NB4 (cell line): ENCODE measurements around the gene FAM209B.
"Not testable (repeated sequence)": the region's sequence is repeated elsewhere in the genome, so short reads cannot be mapped to it uniquely, and the experiment has no call there.

ENCODE experiments used
- DNase-seq: peaks from one replicate; pipeline ENCODE4 v3.0.0; 2010; ENCODE audit warnings: low read depth
- H3K4me3 ChIP-seq: one replicate; pipeline ENCODE4 v1.5.1; 2011; ENCODE audit warnings: mild to moderate bottlenecking, low read depth, low read length, moderate library complexity
- MYC ChIP-seq: IDR thresholded peaks from 2 replicates; pipeline ENCODE4 v1.6.1; 2011; ENCODE audit warnings: low read depth, low read length
- POLR2A ChIP-seq: IDR thresholded peaks from 2 replicates; pipeline ENCODE4 v1.6.1; 2011; ENCODE audit warnings: mild to moderate bottlenecking; ENCODE audit not compliant: insufficient read length; ENCODE audit errors: extremely low read depth
- TF ChIP-seq, protein P1 (sequence below): IDR thresholded peaks from 2 replicates; pipeline ENCODE4 v1.6.1; 2011; ENCODE audit warnings: low read depth, low read length
- TF ChIP-seq, protein P2 (sequence below): IDR thresholded peaks from one replicate; pipeline ENCODE4 v1.5.1; 2012; ENCODE audit warnings: low read depth, low read length

Gene FAM209B

DNA sequence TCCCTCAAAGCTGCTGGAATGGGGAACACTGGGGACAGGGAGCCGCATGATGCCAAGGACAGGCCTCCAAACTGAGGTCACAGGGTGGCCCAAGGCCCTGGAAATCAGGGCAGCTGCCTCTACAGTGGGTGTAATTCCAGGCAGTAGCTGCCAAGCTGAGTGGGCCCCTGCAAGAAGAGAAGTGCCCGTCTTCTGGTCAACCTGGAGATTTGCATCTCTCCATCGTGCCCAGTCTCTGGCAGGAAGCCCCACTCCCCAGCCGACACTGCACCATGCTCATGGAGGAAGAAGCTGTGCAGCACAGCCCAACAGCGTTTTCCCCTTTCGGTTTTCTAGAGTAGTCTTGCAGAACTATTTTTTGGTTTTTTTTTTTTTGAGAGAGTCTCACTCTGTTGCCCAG lies 10.7 kb upstream of the FAM209B start:
- DNase-seq: no peak
- TF ChIP-seq POLR2A: no peak
- TF ChIP-seq, protein P1, sequence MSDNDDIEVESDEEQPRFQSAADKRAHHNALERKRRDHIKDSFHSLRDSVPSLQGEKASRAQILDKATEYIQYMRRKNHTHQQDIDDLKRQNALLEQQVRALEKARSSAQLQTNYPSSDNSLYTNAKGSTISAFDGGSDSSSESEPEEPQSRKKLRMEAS: no peak
- TF ChIP-seq, protein P2, sequence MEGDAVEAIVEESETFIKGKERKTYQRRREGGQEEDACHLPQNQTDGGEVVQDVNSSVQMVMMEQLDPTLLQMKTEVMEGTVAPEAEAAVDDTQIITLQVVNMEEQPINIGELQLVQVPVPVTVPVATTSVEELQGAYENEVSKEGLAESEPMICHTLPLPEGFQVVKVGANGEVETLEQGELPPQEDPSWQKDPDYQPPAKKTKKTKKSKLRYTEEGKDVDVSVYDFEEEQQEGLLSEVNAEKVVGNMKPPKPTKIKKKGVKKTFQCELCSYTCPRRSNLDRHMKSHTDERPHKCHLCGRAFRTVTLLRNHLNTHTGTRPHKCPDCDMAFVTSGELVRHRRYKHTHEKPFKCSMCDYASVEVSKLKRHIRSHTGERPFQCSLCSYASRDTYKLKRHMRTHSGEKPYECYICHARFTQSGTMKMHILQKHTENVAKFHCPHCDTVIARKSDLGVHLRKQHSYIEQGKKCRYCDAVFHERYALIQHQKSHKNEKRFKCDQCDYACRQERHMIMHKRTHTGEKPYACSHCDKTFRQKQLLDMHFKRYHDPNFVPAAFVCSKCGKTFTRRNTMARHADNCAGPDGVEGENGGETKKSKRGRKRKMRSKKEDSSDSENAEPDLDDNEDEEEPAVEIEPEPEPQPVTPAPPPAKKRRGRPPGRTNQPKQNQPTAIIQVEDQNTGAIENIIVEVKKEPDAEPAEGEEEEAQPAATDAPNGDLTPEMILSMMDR: no peak
- TF ChIP-seq MYC: no peak
- H3K4me3 ChIP-seq: no peak overlapping the region

DNA sequence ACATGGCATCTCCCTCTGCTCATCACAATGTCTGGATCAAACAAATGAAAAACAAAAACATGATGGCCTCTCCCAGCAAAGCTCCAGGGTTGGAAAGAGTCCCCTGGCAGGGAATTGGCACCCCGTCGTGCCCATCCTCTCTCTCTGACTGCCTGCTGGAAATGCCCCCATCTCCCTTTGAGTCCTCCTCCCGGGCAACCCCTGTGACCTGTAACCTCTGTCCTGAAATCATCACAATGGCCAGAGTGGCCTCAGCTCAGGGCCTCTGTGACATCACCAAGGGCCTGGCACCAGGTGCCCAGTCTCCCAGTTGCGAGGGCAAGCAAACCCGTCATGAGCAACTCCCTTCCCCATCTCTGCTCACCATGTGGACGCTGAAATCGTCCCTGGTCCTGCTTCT lies 8.6 kb upstream of the FAM209B start, which contains the start of gene FAM209A:
FAM209A (plus strand) TSS at position 301 of the 400 bp plus-strand sequence; CDS start at position 366, 65 bp downstream.
- H3K4me3 ChIP-seq, DNase-seq: not testable (repeated sequence)

DNA sequence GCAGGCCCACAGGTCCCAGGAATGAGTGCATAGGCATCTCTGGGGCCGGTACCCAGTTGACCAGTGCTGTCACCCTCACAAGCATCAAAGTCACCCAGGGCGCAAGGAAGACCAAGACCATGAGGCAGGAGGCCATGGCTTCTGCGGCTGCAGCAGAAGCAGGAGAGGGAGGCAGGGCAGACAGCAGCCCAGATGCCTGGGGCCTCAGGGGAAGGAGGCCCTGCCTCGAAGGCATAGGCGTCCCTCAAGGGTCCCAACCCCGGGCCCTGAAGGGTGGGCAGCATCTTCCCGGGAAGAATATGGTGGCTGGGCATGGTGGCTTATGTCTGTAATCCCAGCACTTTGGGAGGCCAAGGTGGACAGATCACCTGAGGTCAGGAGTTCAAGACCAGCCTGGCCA lies 5.5 kb upstream of the FAM209B start:
- TF ChIP-seq POLR2A (no peak), MYC (no peak)
- TF ChIP-seq, protein P1: no peak
- no peak overlapping the region for H3K4me3 ChIP-seq
- DNase-seq: no peak

DNA sequence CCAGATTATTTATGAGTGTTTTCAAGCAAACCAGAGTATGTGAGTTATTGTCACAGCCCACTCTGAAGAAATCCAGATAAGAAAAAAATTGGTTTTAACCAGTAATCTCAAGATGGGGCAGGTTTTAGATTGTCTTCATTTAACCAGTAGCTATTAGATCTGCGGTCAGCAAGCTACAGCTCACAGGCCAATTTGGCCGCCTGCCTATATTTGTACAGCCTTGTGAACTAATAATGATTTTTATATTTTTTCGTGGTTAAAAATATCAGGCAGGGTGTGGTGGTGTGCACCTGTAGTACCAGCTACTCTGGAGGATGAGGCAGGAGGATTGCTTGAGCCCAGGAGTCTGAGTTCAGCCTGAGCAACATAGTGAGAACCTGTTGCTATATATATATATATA lies 5.0 kb downstream of the FAM209B start:
- TF ChIP-seq POLR2A: no peak
- TF ChIP-seq, protein P1: no peak
- TF ChIP-seq MYC: no peak
- TF ChIP-seq, protein P2: no peak
- H3K4me3 ChIP-seq: no peak overlapping the region
- no peak for DNase-seq

DNA sequence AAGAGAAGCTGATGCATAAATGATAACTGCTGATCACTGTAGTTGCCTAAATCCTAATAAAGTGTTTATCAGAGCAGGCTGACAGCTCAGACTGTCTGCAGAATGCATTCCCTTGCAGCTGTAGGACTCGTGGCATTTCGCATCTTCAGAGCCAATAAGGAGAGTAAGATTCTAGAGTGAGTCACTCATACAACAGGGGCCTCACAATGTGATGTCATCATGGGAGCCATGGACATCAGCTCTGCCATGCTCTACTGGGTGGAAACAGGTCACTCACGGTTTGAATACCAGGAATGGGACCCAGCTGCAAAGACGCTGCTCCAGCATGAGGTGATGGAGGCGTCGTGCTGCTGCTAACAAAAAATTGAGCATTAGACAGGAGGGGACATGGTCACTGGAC lies 7.4 kb downstream of the FAM209B start:
- TF ChIP-seq MYC (no peak), POLR2A (no peak)
- TF ChIP-seq, protein P2: no peak
- TF ChIP-seq, protein P1: no peak
- no peak overlapping the region for H3K4me3 ChIP-seq
- DNase-seq: peak; percentile 67

DNA sequence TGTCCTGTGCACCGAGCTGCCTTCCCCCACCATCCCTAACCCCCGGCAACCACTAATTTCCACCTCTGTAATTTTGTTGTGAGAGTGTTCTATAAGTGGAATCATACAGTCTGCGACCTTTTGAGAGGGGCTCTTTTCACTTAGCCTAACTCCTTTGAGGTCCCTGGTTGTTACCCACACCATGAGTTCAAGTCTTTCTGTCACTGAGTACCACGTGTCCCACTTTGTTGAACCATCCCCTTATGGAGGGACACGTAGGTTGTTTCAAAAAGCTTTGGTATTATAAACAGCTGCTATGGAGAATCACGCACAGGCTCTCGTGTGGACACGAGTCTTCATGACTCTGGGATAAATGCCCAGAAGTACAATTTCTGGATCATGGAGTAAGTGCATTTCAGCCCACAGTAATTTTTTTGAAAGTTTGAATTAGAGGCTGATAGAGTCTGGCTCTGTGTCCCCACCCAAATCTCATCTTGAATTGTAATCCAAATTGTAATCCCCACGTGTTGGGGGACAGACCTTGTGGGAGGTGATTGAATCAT lies 9.5 kb downstream of the FAM209B start:
- H3K4me3 ChIP-seq: no peak overlapping the region
- no peak for TF ChIP-seq MYC
- TF ChIP-seq, protein P2: no peak
- TF ChIP-seq POLR2A: no peak
- TF ChIP-seq, protein P1: no peak
- no peak for DNase-seq

DNA sequence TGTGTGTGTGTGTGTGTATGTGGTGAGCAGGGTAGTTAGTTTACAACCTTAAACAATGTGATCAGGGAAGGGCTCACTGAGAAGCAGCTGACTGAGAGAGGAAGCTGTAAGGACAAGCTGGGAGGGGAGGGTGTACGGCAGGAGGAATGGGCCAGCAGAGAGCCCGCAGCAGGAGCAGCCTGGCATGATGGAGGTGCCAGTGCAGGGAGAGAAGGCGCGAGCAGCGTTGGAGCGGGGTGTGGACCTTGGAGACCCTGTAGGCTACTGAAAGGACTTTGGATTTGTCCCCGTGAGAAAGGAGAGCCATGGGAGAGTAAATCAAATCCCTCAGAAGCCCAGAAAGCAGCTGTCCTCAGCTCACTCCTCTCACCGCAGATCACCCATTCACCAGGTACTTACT lies 18.5 kb downstream of the FAM209B start:
- H3K4me3 ChIP-seq: no peak overlapping the region
- DNase-seq: no peak
- TF ChIP-seq, protein P2: no peak
- TF ChIP-seq POLR2A (no peak), MYC (no peak)
- TF ChIP-seq, protein P1: no peak
